Fibroblast of lung (primary cell): ENCODE results near the gene USP46.

Source experiments
- EZH2 ChIP-seq: IDR thresholded peaks from 2 replicates; pipeline ENCODE4 v1.5.1; 2012; ENCODE audit warnings: low read length, control low read depth, mild to moderate bottlenecking; ENCODE audit errors: missing control alignments
- TF ChIP-seq, protein P1 (sequence below), 2 donors: IDR thresholded peaks in 1 of 2; conservative IDR thresholded peaks in 1 of 2; 1 replicate in 1 of 2; 2 replicates in 1 of 2; pipeline ENCODE4 v1.5.1; 2011 to 2012; ENCODE audit warnings: low read length in 2 of 2, control low read depth in 1 of 2, inconsistent platforms in 1 of 2, low read depth in 1 of 2, mild to moderate bottlenecking in 1 of 2

DNA sequence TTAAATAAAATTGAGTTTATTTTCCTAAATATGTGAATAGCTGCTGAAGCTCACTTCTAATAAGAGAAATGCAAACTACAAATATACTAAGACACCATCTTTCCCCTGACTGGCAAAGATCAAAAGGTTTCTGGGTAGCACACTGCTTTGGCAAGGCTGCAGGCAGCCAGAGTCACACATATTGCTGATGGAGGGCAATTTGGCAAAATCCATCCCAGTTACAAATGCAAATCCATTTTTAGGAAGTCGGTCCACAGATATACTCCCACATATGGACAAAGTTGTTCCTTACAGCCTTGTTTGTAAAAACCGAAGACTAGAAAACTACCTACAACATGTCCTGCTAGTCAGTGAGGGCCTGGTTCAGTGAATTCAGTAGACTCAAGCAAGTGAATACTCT lies 12.4 kb downstream of the USP46 start:
- TF ChIP-seq, protein P1, sequence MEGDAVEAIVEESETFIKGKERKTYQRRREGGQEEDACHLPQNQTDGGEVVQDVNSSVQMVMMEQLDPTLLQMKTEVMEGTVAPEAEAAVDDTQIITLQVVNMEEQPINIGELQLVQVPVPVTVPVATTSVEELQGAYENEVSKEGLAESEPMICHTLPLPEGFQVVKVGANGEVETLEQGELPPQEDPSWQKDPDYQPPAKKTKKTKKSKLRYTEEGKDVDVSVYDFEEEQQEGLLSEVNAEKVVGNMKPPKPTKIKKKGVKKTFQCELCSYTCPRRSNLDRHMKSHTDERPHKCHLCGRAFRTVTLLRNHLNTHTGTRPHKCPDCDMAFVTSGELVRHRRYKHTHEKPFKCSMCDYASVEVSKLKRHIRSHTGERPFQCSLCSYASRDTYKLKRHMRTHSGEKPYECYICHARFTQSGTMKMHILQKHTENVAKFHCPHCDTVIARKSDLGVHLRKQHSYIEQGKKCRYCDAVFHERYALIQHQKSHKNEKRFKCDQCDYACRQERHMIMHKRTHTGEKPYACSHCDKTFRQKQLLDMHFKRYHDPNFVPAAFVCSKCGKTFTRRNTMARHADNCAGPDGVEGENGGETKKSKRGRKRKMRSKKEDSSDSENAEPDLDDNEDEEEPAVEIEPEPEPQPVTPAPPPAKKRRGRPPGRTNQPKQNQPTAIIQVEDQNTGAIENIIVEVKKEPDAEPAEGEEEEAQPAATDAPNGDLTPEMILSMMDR (conservative IDR thresholded peaks at IDR 0.05 in 1 of 2, IDR thresholded peaks at IDR 0.05 in 1 of 2; ENCODE audit: low read depth in 1 of 2, low read length in 2 of 2), result no peak
- TF ChIP-seq EZH2, result no peak
